ENCODE measurements around the gene COL3A1.

COL3A1 gene

GRCh38 chr2:188964976-188965546 is 9.1 kb upstream of the COL3A1 start:
- H3K4me3 ChIP-seq (ENCODE audit: low read depth, low read length): no peak overlapping the region
- no peak for DNase-seq (ENCODE audit: low read depth)
- TF ChIP-seq CTCF (IDR thresholded peaks at IDR 0.05; ENCODE audit: insufficient read depth, low read depth, low read length, missing control alignments): no peak

- no peak for TF ChIP-seq CTCF (IDR thresholded peaks at IDR 0.05; ENCODE audit: insufficient read depth, low read depth, low read length, missing control alignments)
- no peak for DNase-seq (ENCODE audit: low read depth)
- H3K4me3 ChIP-seq (ENCODE audit: low read depth, low read length): no peak overlapping the region
Measured at GRCh38 chr2:188965563-188965962, 8.6 kb upstream of the COL3A1 start.

GRCh38 chr2:188966079-188966571 is 8.0 kb upstream of the COL3A1 start:
- no peak for TF ChIP-seq CTCF (IDR thresholded peaks at IDR 0.05; ENCODE audit: insufficient read depth, low read depth, low read length, missing control alignments)
- DNase-seq (ENCODE audit: low read depth): no peak
- no peak overlapping the region for H3K4me3 ChIP-seq (ENCODE audit: low read depth, low read length)

GRCh38 chr2:188966728-188967440 is 7.3 kb upstream of the COL3A1 start:
- DNase-seq (ENCODE audit: low read depth): no peak
- no peak for TF ChIP-seq CTCF (IDR thresholded peaks at IDR 0.05; ENCODE audit: insufficient read depth, low read depth, low read length, missing control alignments)
- H3K4me3 ChIP-seq (ENCODE audit: low read depth, low read length): no peak overlapping the region

GRCh38 chr2:188969236-188969635 is 4.9 kb upstream of the COL3A1 start:
- DNase-seq (ENCODE audit: low read depth): no peak
- TF ChIP-seq CTCF (IDR thresholded peaks at IDR 0.05; ENCODE audit: insufficient read depth, low read depth, low read length, missing control alignments): no peak
- H3K4me3 ChIP-seq (ENCODE audit: low read depth, low read length): no peak overlapping the region

- no peak for DNase-seq (ENCODE audit: low read depth)
- TF ChIP-seq CTCF (IDR thresholded peaks at IDR 0.05; ENCODE audit: insufficient read depth, low read depth, low read length, missing control alignments): no peak
- H3K4me3 ChIP-seq (ENCODE audit: low read depth, low read length): no peak overlapping the region
Measured at GRCh38 chr2:188969651-188970050, 4.5 kb upstream of the COL3A1 start.

All from GM12865 (cell line).